Measurements from ENCODE around the gene MAML1. TPM values are rescaled to one million over a fixed set of nuclear protein-coding genes. Genes with fewer than 3 reads are reported as not detected.

MAML1 gene
- total and polyA plus RNA-seq, 2 experiments from 2014 or later, result 14.4 to 35.8 TPM

DNA sequence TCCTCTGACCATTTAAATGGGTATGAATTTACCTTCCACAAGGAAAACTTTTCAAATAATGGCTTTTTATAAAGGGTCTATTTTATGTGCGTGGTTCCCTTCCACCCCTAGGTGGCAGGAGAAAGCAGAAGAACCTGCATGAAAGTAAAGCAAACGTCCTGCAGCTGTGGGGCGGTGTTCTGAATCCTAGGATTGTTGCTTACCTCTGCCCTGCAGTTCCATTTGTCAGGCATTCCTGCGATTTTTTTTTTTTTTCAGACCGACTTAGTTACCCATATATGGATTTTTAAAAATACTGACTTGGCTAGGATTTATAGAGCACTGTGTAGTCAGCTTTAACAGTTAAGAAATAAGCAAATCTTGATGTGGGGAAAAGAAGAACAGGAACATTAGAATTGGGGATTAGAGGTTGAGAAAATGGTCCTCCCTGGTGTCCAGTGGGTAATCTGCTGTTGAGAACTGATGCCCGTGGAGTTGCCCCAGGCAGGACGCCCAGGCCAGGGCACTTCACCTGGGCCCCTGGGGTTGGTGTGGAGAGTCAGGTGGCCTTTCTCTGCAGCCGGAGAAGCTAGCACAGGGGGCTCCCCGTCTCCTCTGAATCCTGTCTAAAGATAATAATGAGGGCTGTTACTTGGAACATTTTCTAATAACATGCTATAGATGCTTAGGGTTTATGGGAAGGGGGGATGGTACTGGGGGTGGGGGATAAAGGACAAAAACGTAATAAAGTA is 30.8 kb downstream of the MAML1 start:
- peak; percentile 72 to 89 for DNase-seq (ENCODE audit: low read depth in 1 of 2, low spot score in 1 of 2)
- H3K27ac ChIP-seq, result peak overlapping the region; percentile 60
- H3K36me3 ChIP-seq, result peaks cover 9% of the 10 kb centered on the region
- H3K4me3 ChIP-seq, result no peak overlapping the region
- H3K27me3 ChIP-seq, result no peaks in the 10 kb centered on the region
- peaks cover 40% of the 10 kb centered on the region for H3K4me1 ChIP-seq (ENCODE audit: low read depth)
- TF ChIP-seq, protein P1, sequence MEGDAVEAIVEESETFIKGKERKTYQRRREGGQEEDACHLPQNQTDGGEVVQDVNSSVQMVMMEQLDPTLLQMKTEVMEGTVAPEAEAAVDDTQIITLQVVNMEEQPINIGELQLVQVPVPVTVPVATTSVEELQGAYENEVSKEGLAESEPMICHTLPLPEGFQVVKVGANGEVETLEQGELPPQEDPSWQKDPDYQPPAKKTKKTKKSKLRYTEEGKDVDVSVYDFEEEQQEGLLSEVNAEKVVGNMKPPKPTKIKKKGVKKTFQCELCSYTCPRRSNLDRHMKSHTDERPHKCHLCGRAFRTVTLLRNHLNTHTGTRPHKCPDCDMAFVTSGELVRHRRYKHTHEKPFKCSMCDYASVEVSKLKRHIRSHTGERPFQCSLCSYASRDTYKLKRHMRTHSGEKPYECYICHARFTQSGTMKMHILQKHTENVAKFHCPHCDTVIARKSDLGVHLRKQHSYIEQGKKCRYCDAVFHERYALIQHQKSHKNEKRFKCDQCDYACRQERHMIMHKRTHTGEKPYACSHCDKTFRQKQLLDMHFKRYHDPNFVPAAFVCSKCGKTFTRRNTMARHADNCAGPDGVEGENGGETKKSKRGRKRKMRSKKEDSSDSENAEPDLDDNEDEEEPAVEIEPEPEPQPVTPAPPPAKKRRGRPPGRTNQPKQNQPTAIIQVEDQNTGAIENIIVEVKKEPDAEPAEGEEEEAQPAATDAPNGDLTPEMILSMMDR (IDR thresholded peaks at IDR 0.05; ENCODE audit: low read depth, low read length), result peak; percentile 85
- no peaks in the 10 kb centered on the region for H3K9me3 ChIP-seq (ENCODE audit: low read depth)

DNA sequence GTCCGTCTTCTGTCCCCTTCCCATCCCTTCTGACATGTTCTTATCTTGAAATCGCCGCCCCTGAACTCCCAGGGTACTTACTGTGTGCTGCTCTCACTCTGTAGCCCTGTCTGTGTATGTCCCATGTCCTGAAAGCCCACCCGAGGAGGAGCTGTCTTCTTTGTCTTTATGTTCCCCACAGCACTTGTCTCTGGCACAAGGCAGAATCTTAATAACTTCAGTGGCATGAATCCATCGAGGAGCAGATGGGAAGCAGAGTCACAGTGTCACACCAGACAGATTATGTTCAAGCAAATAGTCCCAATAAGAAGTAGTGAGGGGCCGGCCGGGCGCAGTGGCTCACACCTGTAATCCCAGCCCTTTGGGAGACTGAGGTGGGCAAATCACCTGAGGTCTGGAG is 31.4 kb downstream of the MAML1 start:
- H3K27ac ChIP-seq, result peak overlapping the region; percentile 40
- H3K4me1 ChIP-seq (ENCODE audit: low read depth), result peaks cover 38% of the 10 kb centered on the region
- no peaks in the 10 kb centered on the region for H3K27me3 ChIP-seq
- H3K4me3 ChIP-seq, result no peak overlapping the region
- TF ChIP-seq, protein P1 (IDR thresholded peaks at IDR 0.05; ENCODE audit: low read depth, low read length), result no peak
- H3K9me3 ChIP-seq (ENCODE audit: low read depth), result no peaks in the 10 kb centered on the region
- peaks cover 11% of the 10 kb centered on the region for H3K36me3 ChIP-seq
- DNase-seq (ENCODE audit: low read depth in 1 of 2, low spot score in 1 of 2), result no peak

DNA sequence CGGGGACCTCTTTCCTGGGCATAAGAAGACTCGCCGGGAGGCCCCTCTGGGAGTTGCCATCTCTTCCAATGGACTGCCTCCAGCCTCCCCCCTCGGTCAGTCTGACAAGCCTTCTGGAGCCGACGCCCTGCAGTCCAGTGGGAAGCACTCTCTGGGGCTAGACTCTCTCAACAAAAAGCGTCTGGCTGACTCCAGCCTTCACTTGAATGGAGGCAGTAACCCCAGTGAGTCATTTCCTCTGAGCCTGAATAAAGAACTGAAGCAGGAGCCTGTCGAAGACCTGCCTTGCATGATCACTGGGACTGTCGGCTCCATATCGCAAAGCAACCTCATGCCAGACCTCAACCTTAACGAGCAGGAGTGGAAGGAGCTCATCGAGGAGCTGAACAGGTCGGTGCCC is 32.8 kb downstream of the MAML1 start:
- Histone ChIP-seq H3K27me3 (no peaks in the 10 kb centered on the region), H3K27ac (peak overlapping the region; percentile 29), H3K9me3 (ENCODE audit: low read depth) (no peaks in the 10 kb centered on the region), H3K4me3 (no peak overlapping the region), H3K4me1 (ENCODE audit: low read depth) (peaks cover 24% of the 10 kb centered on the region), H3K36me3 (peaks cover 25% of the 10 kb centered on the region)
- TF ChIP-seq, protein P1 (IDR thresholded peaks at IDR 0.05; ENCODE audit: low read depth, low read length), result no peak
- peak in 1 of 2 donors; percentile 88 for DNase-seq (ENCODE audit: low read depth in 1 of 2, low spot score in 1 of 2)

DNA sequence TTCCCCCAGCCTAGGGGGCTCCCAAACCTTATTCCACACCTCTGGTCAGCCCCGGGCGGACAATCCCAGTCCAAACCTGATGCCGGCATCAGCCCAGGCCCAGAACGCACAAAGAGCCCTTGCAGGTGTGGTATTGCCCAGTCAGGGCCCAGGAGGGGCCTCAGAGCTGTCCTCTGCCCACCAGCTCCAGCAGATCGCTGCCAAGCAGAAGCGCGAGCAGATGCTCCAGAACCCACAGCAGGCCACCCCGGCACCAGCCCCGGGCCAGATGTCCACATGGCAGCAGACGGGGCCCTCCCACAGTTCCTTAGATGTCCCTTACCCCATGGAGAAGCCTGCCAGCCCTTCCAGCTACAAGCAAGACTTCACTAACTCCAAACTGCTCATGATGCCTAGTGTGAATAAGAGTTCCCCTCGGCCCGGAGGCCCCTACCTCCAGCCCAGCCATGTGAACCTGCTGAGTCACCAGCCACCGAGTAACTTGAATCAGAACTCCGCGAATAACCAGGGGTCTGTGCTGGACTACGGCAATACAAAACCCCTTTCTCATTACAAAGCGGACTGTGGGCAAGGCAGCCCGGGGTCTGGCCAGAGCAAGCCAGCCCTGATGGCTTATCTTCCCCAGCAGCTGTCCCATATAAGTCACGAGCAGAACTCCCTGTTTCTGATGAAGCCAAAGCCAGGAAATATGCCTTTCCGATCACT is 33.6 kb downstream of the MAML1 start:
- peaks cover 32% of the 10 kb centered on the region for H3K36me3 ChIP-seq
- no peak overlapping the region for H3K4me3 ChIP-seq
- TF ChIP-seq, protein P1 (IDR thresholded peaks at IDR 0.05; ENCODE audit: low read depth, low read length), result no peak

DNA sequence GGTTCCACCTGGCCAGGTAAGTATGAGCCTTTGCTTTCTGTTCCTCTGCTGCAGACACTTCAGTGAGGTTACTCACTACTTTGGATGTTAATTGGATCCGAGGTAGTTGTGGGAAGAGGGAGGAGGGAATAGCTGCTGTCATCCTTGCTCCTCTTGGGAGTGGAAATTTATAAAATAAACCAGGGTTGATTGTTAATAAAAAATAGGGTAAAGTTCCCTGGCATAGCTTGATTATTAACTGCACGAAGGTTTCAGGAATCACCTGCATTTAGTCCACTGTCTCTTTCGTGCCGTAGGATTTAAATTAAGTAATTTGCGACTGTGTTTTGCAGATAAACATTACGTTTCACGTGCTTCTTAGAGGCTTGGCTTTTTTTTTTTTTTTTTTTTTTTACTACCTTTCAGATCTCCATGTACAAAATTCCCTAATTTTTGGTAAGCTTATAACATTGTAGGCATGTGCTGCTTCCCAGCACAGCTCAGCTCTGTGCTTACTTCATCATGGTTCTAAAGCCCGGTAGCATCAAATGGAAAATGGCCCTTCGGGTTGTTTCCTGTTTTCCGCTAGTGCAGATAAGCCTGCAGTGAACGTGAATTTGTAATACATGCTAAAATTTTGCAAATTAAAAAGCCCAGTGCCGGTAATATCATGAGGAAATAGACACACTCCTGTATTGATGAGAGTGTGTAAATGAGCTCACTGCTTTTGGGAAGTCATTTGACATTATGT is 34.3 kb downstream of the MAML1 start:
- Histone ChIP-seq H3K9me3 (ENCODE audit: low read depth) (no peaks in the 10 kb centered on the region), H3K27me3 (no peaks in the 10 kb centered on the region), H3K4me3 (no peak overlapping the region), H3K27ac (no peak overlapping the region), H3K4me1 (ENCODE audit: low read depth) (peaks cover 21% of the 10 kb centered on the region), H3K36me3 (peaks cover 39% of the 10 kb centered on the region)
- DNase-seq (ENCODE audit: low read depth in 1 of 2, low spot score in 1 of 2), result peak in 1 of 2 donors; percentile 35
- TF ChIP-seq, protein P1 (IDR thresholded peaks at IDR 0.05; ENCODE audit: low read depth, low read length), result no peak

More for the DNA sequence above, 33.6 kb downstream of the MAML1 start:
- H3K27ac ChIP-seq, result peak overlapping the region; percentile 29
- H3K27me3 ChIP-seq, result no peaks in the 10 kb centered on the region
- no peaks in the 10 kb centered on the region for H3K9me3 ChIP-seq (ENCODE audit: low read depth)
- peak in 1 of 2 donors; percentile 40 for DNase-seq (ENCODE audit: low read depth in 1 of 2, low spot score in 1 of 2)
- H3K4me1 ChIP-seq (ENCODE audit: low read depth), result peaks cover 23% of the 10 kb centered on the region
